Prostate gland (tissue), 2 donors: ENCODE measurements around the gene FKBP3. TPM values are rescaled to one million over a fixed set of nuclear protein-coding genes. Genes with fewer than 3 reads are reported as not detected.

Experiments
- DNase-seq: peaks from one replicate; pipeline ENCODE4 v3.0.0-alpha.2; 2019; ENCODE audit warnings: low spot score
- H3K27ac ChIP-seq, 2 donors: fragments of 200-600 bp; sonication (generic); 2 replicates each; pipeline ENCODE4 v1.5.1; 2017 to 2019
- H3K27me3 ChIP-seq: fragments of 200-600 bp; sonication (generic); replicated peaks from 2 replicates; pipeline ENCODE4 v1.5.1; 2019; ENCODE audit not compliant: insufficient read depth
- H3K36me3 ChIP-seq, 2 donors: fragments of 200-600 bp; sonication (generic); 1 replicate in 1 of 2; 2 replicates in 1 of 2; pipeline versions ENCODE4 v1.5.1 to v1.8.1; 2017 to 2019
- H3K4me1 ChIP-seq: fragments of 200-600 bp; sonication (generic); replicated peaks from 2 replicates; pipeline ENCODE4 v1.5.1; 2019
- H3K4me3 ChIP-seq, 2 donors: fragments of 200-600 bp; sonication (generic); 2 replicates each; pipeline ENCODE4 v1.5.1; 2017 to 2019
- H3K9me3 ChIP-seq: fragments of 200-600 bp; sonication (generic); 2 replicates; pipeline ENCODE4 v1.5.1; 2017
- CTCF ChIP-seq, 4 experiments: fragments of 200-600 bp in 2 of 4; fragments of 450-650 bp in 2 of 4; sonication (generic) in 2 of 4; IDR thresholded peaks; 1 replicate in 3 of 4; 2 replicates in 1 of 4; pipeline ENCODE4 v1.5.1; 2016 to 2019; ENCODE audit warnings: antibody characterized with exemption in 4 of 4, mild to moderate bottlenecking in 2 of 4, moderate library complexity in 2 of 4
- POLR2A ChIP-seq: fragments of 450-650 bp; IDR thresholded peaks from one replicate; pipeline ENCODE4 v1.6.1; 2016; ENCODE audit warnings: antibody characterized with exemption, mild to moderate bottlenecking
- POLR2AphosphoS5 ChIP-seq: sonication (generic); formaldehyde crosslinking; IDR thresholded peaks from one replicate; pipeline ENCODE4 v1.6.1; 2017; ENCODE audit warnings: antibody characterized with exemption
- WGBS: methylation state at CpG from one replicate; pipeline ENCODE4 v1.1.5; 2018; 5-methylcytosine and 5-hydroxymethylcytosine counted together
- intact Hi-C: fragments of 100-400 bp; cut with DNase I; formaldehyde crosslinking; loops from one replicate; pipeline ENCODE4 v1.14.2; 2022
- total RNA-seq, 2 donors: library from RNA; depleted of rRNA; stranded (reverse); fragments of >200 nt; gene quantifications; one replicate each; pipeline ENCODE4 v1.1.0, GENCODE V29; 2016

FKBP3 gene
- total RNA-seq, 2 donors from 2014 or later: 40.4 to 46.7 TPM

DNA sequence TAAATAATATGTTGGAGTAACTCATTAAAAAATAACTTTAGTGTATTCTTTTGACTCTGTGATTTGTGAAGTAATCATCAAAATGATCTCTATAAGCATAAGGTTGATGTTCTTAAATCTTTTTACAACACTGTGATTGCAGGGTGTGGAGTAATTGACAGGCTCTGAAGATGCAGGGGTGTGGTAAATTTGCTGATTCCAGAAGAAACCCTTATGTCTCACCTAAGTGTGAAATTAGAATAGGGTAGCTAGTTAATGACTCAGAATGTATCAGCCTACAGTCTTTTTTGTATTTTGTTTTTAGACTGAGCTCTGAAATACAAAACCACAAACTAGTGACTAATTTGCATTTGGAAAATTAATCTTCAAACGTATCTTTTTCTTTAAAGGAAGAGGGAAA is 44.5 kb downstream of the FKBP3 start:
- Histone ChIP-seq H3K27ac (no peak overlapping the region), H3K27me3 (no peaks in the 10 kb centered on the region), H3K36me3 (no peaks in the 10 kb centered on the region), H3K4me3 (no peak overlapping the region), H3K4me1 (peaks cover 6% of the 10 kb centered on the region), H3K9me3 (no peaks in the 10 kb centered on the region)
- intact Hi-C loops: loop anchor here (10.0 kb wide), 1 partner anchor 45 kb away; the partner anchor contains the start of genes FANCM and FKBP3
- no peak for DNase-seq
- TF ChIP-seq POLR2A: no peak
- TF ChIP-seq POLR2AphosphoS5: no peak
- no peak for TF ChIP-seq CTCF (IDR thresholded peaks at IDR 0.05)
- 43% methylated on average over 1 of the region's 1 CpG for WGBS

GRCh38 chr14:45084946-45085346 is 49.3 kb downstream of the FKBP3 start:
- DNase-seq: no peak
- Histone ChIP-seq H3K4me3 (peak overlapping the region; percentile 55 to 71), H3K9me3 (no peaks in the 10 kb centered on the region), H3K27ac (peak overlapping the region; percentile 82 to 87), H3K4me1 (peaks cover 6% of the 10 kb centered on the region), H3K27me3 (no peaks in the 10 kb centered on the region), H3K36me3 (no peaks in the 10 kb centered on the region)
- TF ChIP-seq CTCF (IDR thresholded peaks at IDR 0.05): no peak
- no peak for TF ChIP-seq POLR2AphosphoS5
- TF ChIP-seq POLR2A: no peak
- WGBS: 1% methylated on average over 4 of the region's 4 CpGs
- intact Hi-C loops: loop anchor here (2.0 to 10.0 kb wide), 3 partner anchors 50 to 188 kb away; partner anchors contain the start of genes FANCM, FKBP3 and KLHL28

DNA sequence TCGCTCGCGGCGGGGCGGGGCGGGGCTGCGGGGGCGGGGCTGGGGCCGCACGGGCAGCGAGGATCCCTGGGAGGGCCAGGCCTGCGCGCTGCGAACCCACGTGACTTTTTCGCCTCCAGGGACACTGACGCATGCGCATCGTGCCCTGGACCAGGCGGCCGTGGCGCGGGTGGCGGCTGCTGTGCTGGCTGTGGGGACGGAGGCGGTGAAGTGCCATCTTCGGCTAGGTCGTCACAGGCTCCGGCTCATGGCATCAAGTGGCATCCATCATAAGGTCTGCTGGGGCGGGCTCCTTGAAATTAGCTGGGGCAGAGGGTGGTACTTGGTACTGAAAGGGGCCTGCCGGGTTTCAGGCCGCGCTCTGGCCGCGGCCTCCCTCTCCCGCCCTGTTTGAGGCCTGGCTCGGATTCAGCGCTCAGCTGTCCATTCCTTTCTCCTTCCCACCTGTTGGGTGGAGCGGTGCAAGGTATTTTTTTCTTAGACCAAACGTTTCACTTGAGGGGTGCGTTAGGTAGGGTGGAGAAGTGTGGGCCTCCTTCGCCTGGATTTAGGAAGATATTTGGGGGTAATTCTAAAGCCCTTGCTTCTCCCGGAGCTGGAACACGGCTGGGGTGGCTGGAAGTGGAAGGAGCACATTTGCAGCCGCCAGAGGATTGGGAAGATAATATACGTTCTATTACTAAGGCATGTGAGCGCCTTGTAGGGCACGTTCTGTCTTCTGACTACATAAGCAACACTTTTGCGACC is 50.1 kb downstream of the FKBP3 start, which contains the start of gene PRPF39:
PRPF39 (plus strand) TSS at position 141 of the 747 bp plus-strand sequence. CDS start 11,124 bp downstream, outside the sequence.
- Histone ChIP-seq H3K36me3 (no peaks in the 10 kb centered on the region), H3K9me3 (no peaks in the 10 kb centered on the region), H3K27me3 (no peaks in the 10 kb centered on the region), H3K4me1 (peaks cover 6% of the 10 kb centered on the region), H3K27ac (peak within 1 kb of the TSS; percentile 82 to 87), H3K4me3 (peak within 1 kb of the TSS; percentile 55 to 71)
- under 1% methylated on average over 47 of the region's 49 CpGs for WGBS
- DNase-seq: peak; percentile 93
- intact Hi-C loops: loop anchor here (2.0 to 10.0 kb wide), 3 partner anchors 51 to 187 kb away; partner anchors contain the start of genes FANCM, FKBP3 and KLHL28
- TF ChIP-seq POLR2A: peak; percentile 89
- peak; percentile 90 for TF ChIP-seq POLR2AphosphoS5
- TF ChIP-seq CTCF (IDR thresholded peaks at IDR 0.05): peak in 2 of 4 experiments; percentile 2

DNA sequence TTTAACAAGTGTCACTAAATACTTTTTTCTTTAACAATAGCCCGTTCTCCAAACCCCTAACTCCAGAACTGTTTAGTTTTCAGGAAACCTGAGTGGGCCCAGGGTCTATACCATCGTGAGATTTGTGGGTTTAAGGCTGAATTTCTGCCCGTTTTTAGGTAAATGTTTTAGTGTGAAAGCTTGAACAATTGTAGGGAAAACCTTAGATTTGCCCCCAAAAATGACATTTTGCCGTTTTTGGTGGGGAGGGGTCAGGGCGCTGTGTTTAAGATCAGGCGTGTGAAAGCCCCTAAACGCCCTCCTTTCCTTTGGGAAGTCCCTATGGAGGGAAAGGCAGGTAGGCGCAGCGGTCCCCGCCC is 50.7 kb downstream of the FKBP3 start:
- peaks cover 6% of the 10 kb centered on the region for H3K4me1 ChIP-seq
- no peak for DNase-seq
- peak overlapping the region; percentile 55 to 71 for H3K4me3 ChIP-seq
- H3K9me3 ChIP-seq: no peaks in the 10 kb centered on the region
- no peaks in the 10 kb centered on the region for H3K36me3 ChIP-seq
- intact Hi-C loops: loop anchor here (5.0 to 10.0 kb wide), 2 partner anchors 51 to 186 kb away; partner anchors contain the start of genes FANCM and FKBP3
- TF ChIP-seq POLR2AphosphoS5 (no peak), POLR2A (no peak), CTCF (IDR thresholded peaks at IDR 0.05) (no peak)
- no peaks in the 10 kb centered on the region for H3K27me3 ChIP-seq
- WGBS: under 1% methylated on average over 10 of the region's 10 CpGs
- H3K27ac ChIP-seq: peak overlapping the region; percentile 82 to 87
